ENCODE measurements around the gene OR2L13.

OR2L13 gene

GRCh38 chr1:248094884-248095283 is at the start of gene OR2L13:
Gene OR2L13, plus strand, starts transcription at chr1:248095184. Its CDS starts 4,192 bp downstream, at chr1:248099376.
- no peak for TF ChIP-seq CTCF (IDR thresholded peaks at IDR 0.05; ENCODE audit: low read depth, low read length)
- DNase-seq (ENCODE audit: extremely low read depth, low read depth) = no peak

- no peak for TF ChIP-seq CTCF (IDR thresholded peaks at IDR 0.05; ENCODE audit: low read depth, low read length)
- no peak for DNase-seq (ENCODE audit: extremely low read depth, low read depth)
These were observed 49.8 kb upstream of the OR2L13 start for GRCh38 chr1:248045209-248045608.

GRCh38 chr1:248046536-248046935 is 48.4 kb upstream of the OR2L13 start, which contains the start of gene OR2L3:
Gene OR2L3, plus strand, starts transcription at chr1:248046836. Its CDS starts 13,846 bp downstream, at chr1:248060682.
- no peak for DNase-seq (ENCODE audit: extremely low read depth, low read depth)

GRCh38 chr1:248047008-248047407 is 48.0 kb upstream of the OR2L13 start:
- no peak for TF ChIP-seq CTCF (IDR thresholded peaks at IDR 0.05; ENCODE audit: low read depth, low read length)
- no peak for DNase-seq (ENCODE audit: extremely low read depth, low read depth)

More at GRCh38 chr1:248046536-248046935, 48.4 kb upstream of the OR2L13 start, which contains the start of gene OR2L3:
- no peak for TF ChIP-seq CTCF (IDR thresholded peaks at IDR 0.05; ENCODE audit: low read depth, low read length)

GRCh38 chr1:248054671-248055070 is 40.3 kb upstream of the OR2L13 start:
- no peak for DNase-seq (ENCODE audit: extremely low read depth, low read depth)
- TF ChIP-seq CTCF (IDR thresholded peaks at IDR 0.05; ENCODE audit: low read depth, low read length) = no peak

- TF ChIP-seq CTCF (IDR thresholded peaks at IDR 0.05; ENCODE audit: low read depth, low read length) = no peak
These were observed 39.7 kb upstream of the OR2L13 start for GRCh38 chr1:248055261-248055660.

GRCh38 chr1:248065071-248065470 is 29.9 kb upstream of the OR2L13 start:
- no peak for TF ChIP-seq CTCF (IDR thresholded peaks at IDR 0.05; ENCODE audit: low read depth, low read length)
- no peak for DNase-seq (ENCODE audit: extremely low read depth, low read depth)

More at GRCh38 chr1:248055261-248055660, 39.7 kb upstream of the OR2L13 start:
- no peak for DNase-seq (ENCODE audit: extremely low read depth, low read depth)
